Ascending aorta (tissue), 2 donors: ENCODE measurements around the gene RYR1. TPM values are rescaled to one million over a fixed set of nuclear protein-coding genes. Genes with fewer than 3 reads are reported as not detected.

Experiments used
- DNase-seq, 2 donors: peaks; one replicate each; pipeline ENCODE4 v3.0.0-alpha.2; 2019; ENCODE audit warnings: low spot score in 2 of 2
- H3K27ac ChIP-seq, 2 donors: fragments of 200-600 bp; sonication (generic); one replicate each; pipeline ENCODE4 v1.5.1; 2016 to 2017; ENCODE audit warnings: mild to moderate bottlenecking in 1 of 2
- H3K27me3 ChIP-seq: fragments of 200-600 bp; sonication (generic); one replicate; pipeline ENCODE4 v1.5.1; 2017
- H3K36me3 ChIP-seq, 2 donors: fragments of 200-600 bp; sonication (generic); one replicate each; pipeline ENCODE4 v1.5.1; 2016
- H3K4me1 ChIP-seq, 2 donors: fragments of 200-600 bp; sonication (generic); one replicate each; pipeline ENCODE4 v1.5.1; 2016 to 2017; ENCODE audit warnings: mild to moderate bottlenecking in 1 of 2
- H3K4me3 ChIP-seq, 2 donors: fragments of 200-600 bp; sonication (generic); one replicate each; pipeline ENCODE4 v1.5.1; 2016 to 2017; ENCODE audit warnings: mild to moderate bottlenecking in 1 of 2
- H3K9me3 ChIP-seq, 2 donors: fragments of 200-600 bp; sonication (generic); one replicate each; pipeline ENCODE4 v1.5.1; 2016
- intact Hi-C: fragments of 100-400 bp; cut with DNase I; formaldehyde crosslinking; loops from one replicate; pipeline ENCODE4 v1.15.1; 2023
- total RNA-seq: library from RNA; depleted of rRNA; stranded (reverse); fragments of >200 nt; gene quantifications from one replicate; pipeline ENCODE4 v1.1.0, GENCODE V29; 2016
- TF ChIP-seq, protein P1 (sequence below), 3 experiments: fragments of 200-600 bp in 2 of 3; fragments of 450-650 bp in 1 of 3; sonication (generic) in 2 of 3; IDR thresholded peaks; one replicate each; pipeline ENCODE4 v1.5.1; 2016 to 2019; ENCODE audit warnings: antibody characterized with exemption in 3 of 3, mild to moderate bottlenecking in 1 of 3, moderate library complexity in 1 of 3

Gene RYR1
- total RNA-seq, 1 donor from 2014 or later, result 1.5 TPM

DNA sequence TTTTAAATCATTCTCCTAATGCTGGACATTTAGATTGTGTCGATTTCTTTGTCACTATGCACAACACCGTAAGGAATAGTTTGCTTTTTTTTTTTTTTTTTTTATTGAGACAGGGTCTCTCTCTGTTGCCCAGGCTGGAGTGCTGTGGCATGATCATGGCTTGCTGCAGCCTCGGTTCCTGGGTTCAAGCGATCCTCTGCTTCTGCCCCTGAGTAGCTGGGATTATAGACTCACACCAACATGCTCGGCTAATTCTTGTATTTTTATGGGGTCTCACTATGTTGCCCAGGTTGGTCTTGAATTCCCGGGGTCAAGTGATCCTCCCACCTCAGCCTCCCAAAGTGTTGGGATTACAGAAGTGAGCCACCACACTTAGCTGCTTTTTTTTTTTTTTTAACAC lies 86.5 kb downstream of the RYR1 start:
- no peak overlapping the region for H3K4me3 ChIP-seq
- H3K9me3 ChIP-seq, result no peaks in the 10 kb centered on the region
- no peak for DNase-seq
- H3K27ac ChIP-seq, result no peak overlapping the region
- H3K27me3 ChIP-seq, result no peaks in the 10 kb centered on the region
- intact Hi-C loops, result loop anchor here (10.0 kb wide), 1 partner anchor 415 kb away; the partner anchor contains the start of genes MRPS12 and SARS2
- TF ChIP-seq, protein P1, sequence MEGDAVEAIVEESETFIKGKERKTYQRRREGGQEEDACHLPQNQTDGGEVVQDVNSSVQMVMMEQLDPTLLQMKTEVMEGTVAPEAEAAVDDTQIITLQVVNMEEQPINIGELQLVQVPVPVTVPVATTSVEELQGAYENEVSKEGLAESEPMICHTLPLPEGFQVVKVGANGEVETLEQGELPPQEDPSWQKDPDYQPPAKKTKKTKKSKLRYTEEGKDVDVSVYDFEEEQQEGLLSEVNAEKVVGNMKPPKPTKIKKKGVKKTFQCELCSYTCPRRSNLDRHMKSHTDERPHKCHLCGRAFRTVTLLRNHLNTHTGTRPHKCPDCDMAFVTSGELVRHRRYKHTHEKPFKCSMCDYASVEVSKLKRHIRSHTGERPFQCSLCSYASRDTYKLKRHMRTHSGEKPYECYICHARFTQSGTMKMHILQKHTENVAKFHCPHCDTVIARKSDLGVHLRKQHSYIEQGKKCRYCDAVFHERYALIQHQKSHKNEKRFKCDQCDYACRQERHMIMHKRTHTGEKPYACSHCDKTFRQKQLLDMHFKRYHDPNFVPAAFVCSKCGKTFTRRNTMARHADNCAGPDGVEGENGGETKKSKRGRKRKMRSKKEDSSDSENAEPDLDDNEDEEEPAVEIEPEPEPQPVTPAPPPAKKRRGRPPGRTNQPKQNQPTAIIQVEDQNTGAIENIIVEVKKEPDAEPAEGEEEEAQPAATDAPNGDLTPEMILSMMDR (IDR thresholded peaks at IDR 0.05), result no peak
- no peaks in the 10 kb centered on the region for H3K4me1 ChIP-seq
- no peaks in the 10 kb centered on the region for H3K36me3 ChIP-seq

DNA sequence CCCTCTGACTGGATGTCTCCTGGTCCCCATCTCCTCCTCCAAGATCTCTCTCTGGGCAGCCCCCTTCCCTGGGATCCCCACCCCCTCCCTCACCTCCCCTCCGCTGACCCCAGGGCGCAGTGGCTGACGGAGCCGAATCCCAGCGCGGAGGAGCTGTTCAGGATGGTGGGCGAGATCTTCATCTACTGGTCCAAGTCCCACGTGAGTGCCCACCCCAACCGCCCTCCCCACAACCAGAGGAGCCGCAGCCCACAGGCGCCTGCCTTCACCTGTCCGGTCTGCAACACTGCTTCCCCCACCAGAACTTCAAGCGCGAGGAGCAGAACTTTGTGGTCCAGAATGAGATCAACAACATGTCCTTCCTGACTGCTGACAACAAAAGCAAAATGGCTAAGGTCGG lies 89.4 kb downstream of the RYR1 start:
- Histone ChIP-seq H3K27ac (no peak overlapping the region), H3K4me3 (no peak overlapping the region), H3K36me3 (no peaks in the 10 kb centered on the region), H3K9me3 (no peaks in the 10 kb centered on the region), H3K4me1 (no peaks in the 10 kb centered on the region), H3K27me3 (no peaks in the 10 kb centered on the region)
- TF ChIP-seq, protein P1 (IDR thresholded peaks at IDR 0.05), result no peak
- intact Hi-C loops, result no loop called here
- no peak for DNase-seq

DNA sequence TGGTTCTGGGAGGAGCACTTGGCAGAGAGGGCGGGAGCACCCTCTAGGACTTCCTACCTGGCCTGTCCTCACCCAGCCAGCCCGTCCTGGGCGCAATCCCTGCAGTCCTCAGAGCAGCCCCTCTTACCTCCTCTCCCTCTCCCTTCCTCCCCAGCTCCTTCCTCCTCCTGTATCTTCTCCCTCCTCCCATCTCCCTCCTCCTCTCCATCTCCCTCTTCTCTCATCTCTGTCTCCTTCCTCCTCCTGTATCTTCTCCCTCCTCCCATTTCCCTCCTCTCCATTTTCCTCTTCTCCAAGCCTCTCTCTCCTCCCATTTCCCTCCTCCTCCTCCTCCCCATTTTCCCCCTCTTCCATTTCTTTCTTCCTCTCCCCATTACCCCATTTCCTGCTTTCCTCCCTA lies 89.8 kb downstream of the RYR1 start:
- TF ChIP-seq, protein P1 (IDR thresholded peaks at IDR 0.05), result no peak
- Histone ChIP-seq H3K36me3 (no peaks in the 10 kb centered on the region), H3K27me3 (no peaks in the 10 kb centered on the region), H3K9me3 (no peaks in the 10 kb centered on the region), H3K4me3 (no peak overlapping the region), H3K27ac (no peak overlapping the region), H3K4me1 (no peaks in the 10 kb centered on the region)
- intact Hi-C loops, result no loop called here
- no peak for DNase-seq

DNA sequence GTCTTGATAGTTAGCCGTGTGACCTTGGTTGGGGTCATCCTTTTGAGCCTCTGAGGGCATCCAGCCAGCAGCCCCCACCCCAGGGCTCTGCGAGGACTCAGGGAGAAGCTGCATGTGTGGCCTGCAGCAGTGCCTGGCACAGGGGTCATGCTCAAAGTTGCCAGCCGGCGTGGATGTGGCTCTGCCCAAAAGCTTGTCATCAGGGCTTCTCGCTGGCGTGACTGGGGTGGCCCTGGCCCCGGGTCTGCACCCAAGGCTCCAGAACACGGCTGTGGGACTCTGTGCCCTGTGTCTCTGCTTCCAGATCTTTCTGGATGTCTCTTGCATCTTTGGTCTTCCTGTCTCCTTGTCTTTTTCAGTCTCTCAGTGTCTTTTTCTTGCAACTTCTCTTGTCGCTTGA lies 90.9 kb downstream of the RYR1 start:
- Histone ChIP-seq H3K36me3 (no peaks in the 10 kb centered on the region), H3K27ac (no peak overlapping the region), H3K4me1 (no peaks in the 10 kb centered on the region), H3K4me3 (no peak overlapping the region), H3K9me3 (no peaks in the 10 kb centered on the region), H3K27me3 (no peaks in the 10 kb centered on the region)
- TF ChIP-seq, protein P1 (IDR thresholded peaks at IDR 0.05), result no peak
- no peak for DNase-seq
- intact Hi-C loops, result no loop called here

DNA sequence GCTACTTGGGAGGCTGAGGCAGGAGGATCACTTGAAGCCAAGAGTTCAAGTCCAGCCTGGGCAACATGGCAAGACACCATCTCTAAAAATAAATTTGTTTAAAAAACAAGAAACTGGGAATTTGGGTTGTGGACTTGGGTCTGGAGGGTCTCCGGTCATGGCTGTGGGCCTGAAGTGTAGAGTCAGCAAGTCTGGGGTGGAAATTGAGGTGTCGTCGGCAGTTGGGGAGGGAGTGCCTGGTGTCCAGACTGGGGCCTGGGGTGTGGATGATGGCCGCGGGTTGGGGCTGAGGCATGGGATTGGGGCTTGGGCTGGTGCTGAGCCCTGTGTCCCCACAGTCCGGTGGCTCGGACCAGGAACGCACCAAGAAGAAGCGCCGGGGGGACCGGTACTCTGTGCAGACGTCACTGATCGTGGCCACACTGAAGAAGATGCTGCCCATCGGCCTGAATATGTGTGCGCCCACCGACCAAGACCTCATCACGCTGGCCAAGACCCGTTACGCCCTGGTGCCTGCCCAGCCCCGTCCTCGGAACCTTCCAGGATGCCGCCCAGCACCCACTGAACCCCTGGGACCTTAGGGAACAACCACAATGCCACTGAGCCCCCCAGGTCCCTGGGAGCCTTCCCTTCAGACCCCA lies 91.6 kb downstream of the RYR1 start:
- Histone ChIP-seq H3K4me1 (no peaks in the 10 kb centered on the region), H3K9me3 (no peaks in the 10 kb centered on the region), H3K27ac (no peak overlapping the region), H3K27me3 (no peaks in the 10 kb centered on the region), H3K36me3 (no peaks in the 10 kb centered on the region), H3K4me3 (no peak overlapping the region)
- intact Hi-C loops, result no loop called here
- TF ChIP-seq, protein P1 (IDR thresholded peaks at IDR 0.05), result no peak
- DNase-seq, result no peak

DNA sequence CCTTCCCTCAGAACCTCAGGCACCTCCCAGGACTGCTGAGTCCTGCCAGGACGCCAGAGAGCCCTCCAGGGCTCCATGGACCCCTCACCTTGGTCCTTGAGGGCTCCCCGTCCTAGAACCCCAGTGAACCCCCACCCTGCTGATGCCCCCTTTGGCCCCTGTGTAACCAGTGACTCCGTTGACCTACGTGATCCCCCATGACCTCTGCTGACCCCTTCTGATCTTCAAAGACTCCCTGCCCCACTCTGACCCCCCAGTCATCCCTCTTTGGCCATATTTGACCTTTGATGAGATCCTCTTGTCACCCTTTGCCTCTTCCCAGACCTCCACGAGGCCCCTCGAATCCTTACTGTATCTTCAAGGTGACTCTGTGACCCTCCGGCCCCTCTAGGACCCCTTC lies 92.9 kb downstream of the RYR1 start:
- Histone ChIP-seq H3K4me1 (no peaks in the 10 kb centered on the region), H3K4me3 (no peak overlapping the region), H3K27ac (no peak overlapping the region), H3K9me3 (no peaks in the 10 kb centered on the region), H3K36me3 (no peaks in the 10 kb centered on the region), H3K27me3 (no peaks in the 10 kb centered on the region)
- DNase-seq, result no peak
- TF ChIP-seq, protein P1 (IDR thresholded peaks at IDR 0.05), result no peak
- intact Hi-C loops, result no loop called here
